ENCODE measurements around the gene CSF2RB.

The CSF2RB gene

GRCh38 chr22:36913427-36914389 is at the start of gene CSF2RB:
CSF2RB (plus strand) TSS chr22:36913628; CDS start chr22:36922208, 8,580 bp downstream.
- peak; percentile 92 to 94 for DNase-seq

- no peak for DNase-seq
Measured at GRCh38 chr22:36863979-36864378, 49.4 kb upstream of the CSF2RB start.

GRCh38 chr22:36864454-36865215 is 48.8 kb upstream of the CSF2RB start:
- peak; percentile 4 to 9 for DNase-seq

GRCh38 chr22:36865346-36865745 is 48.1 kb upstream of the CSF2RB start:
- no peak for DNase-seq

- no peak for DNase-seq
Measured at GRCh38 chr22:36867695-36868094, 45.7 kb upstream of the CSF2RB start.

GRCh38 chr22:36868546-36869181 is 44.8 kb upstream of the CSF2RB start:
- no peak for DNase-seq

- no peak for DNase-seq
Measured at GRCh38 chr22:36870250-36870649, 43.2 kb upstream of the CSF2RB start.

- DNase-seq: no peak
Measured at GRCh38 chr22:36871669-36872081, 41.8 kb upstream of the CSF2RB start.

- no peak for DNase-seq
Measured at GRCh38 chr22:36872084-36872483, 41.3 kb upstream of the CSF2RB start.

- DNase-seq: no peak
Measured at GRCh38 chr22:36872866-36873498, 40.4 kb upstream of the CSF2RB start.

- DNase-seq: peak; percentile 97 to 99
Measured at GRCh38 chr22:36873614-36874308, 39.7 kb upstream of the CSF2RB start.

GRCh38 chr22:36874309-36874696 is 39.1 kb upstream of the CSF2RB start:
- no peak for DNase-seq

GRCh38 chr22:36874736-36875135 is 38.7 kb upstream of the CSF2RB start:
- DNase-seq: no peak

- no peak for DNase-seq
Measured at GRCh38 chr22:36875741-36876140, 37.7 kb upstream of the CSF2RB start.

- DNase-seq: no peak
Measured at GRCh38 chr22:36879775-36880174, 33.7 kb upstream of the CSF2RB start.

- peak; percentile 47 to 68 for DNase-seq
Measured at GRCh38 chr22:36881504-36882245, 31.8 kb upstream of the CSF2RB start.

- DNase-seq: no peak
Measured at GRCh38 chr22:36884349-36885158, 28.9 kb upstream of the CSF2RB start.

- no peak for DNase-seq
Measured at GRCh38 chr22:36885474-36885873, 28.0 kb upstream of the CSF2RB start.

- DNase-seq: no peak
Measured at GRCh38 chr22:36886016-36886415, 27.4 kb upstream of the CSF2RB start.

GRCh38 chr22:36887162-36887561 is 26.3 kb upstream of the CSF2RB start:
- DNase-seq: no peak

GRCh38 chr22:36891646-36892045 is 21.8 kb upstream of the CSF2RB start:
- DNase-seq: no peak
